AG04449 (cell line): ENCODE results near the gene TAF11L8.
"Not testable (repeated sequence)": the region's sequence is repeated elsewhere in the genome, so short reads cannot be mapped to it uniquely, and the experiment has no call there.

Experiments
- CTCF ChIA-PET: fragments of 350-600 bp; formaldehyde crosslinking; extraction: SDS; loops from one replicate; lab custom pipeline; 2021; ENCODE audit warnings: antibody characterized with exemption; lab: Yijun Ruan, JAX
- POLR2A ChIA-PET: fragments of 400-600, 350-600 bp; formaldehyde crosslinking; extraction: SDS; loops from one replicate; lab custom pipeline; 2020; ENCODE audit warnings: antibody characterized with exemption, inconsistent platforms; lab: Yijun Ruan, JAX
- DNase-seq: peaks from one replicate; pipeline ENCODE4 v3.0.0-alpha.2; 2010; ENCODE audit warnings: low read depth, low spot score
- H3K4me3 ChIP-seq: 2 replicates; pipeline ENCODE4 v1.5.1; 2011; ENCODE audit warnings: low read depth, mild to moderate bottlenecking, control low read depth, low read length
- TF ChIP-seq, protein P1 (sequence below): IDR thresholded peaks from one replicate; pipeline ENCODE4 v1.5.1; 2011; ENCODE audit warnings: mild to moderate bottlenecking, moderate library complexity, low read length, control low read depth, inconsistent platforms; ENCODE audit not compliant: insufficient read depth; ENCODE audit errors: missing control alignments

The TAF11L8 gene

DNA sequence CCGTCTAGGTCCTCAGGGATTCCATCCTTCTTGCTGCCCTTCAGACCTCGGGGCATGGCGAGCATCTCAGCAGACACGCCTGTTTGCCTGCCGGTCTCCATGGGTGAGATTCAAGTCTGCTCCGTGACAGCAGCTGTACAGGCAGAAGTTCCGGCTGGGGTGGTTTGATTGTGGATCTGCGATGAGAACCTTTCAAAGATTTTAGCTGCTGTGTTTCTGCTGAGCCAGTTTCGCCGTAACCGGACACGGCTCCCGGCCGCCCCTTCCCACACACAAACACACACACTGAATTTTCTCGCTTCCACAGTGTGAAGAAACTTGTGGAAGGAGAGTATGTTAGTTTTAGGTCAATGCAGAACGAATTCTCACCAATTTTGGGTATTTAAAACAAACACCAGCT, at the start of gene TAF11L8:
TSS of gene TAF11L8 (minus strand) at position 101 of the 400 bp plus-strand sequence.
- DNase-seq, POLR2A ChIA-PET, H3K4me3 ChIP-seq, CTCF ChIA-PET: not testable (repeated sequence)

DNA sequence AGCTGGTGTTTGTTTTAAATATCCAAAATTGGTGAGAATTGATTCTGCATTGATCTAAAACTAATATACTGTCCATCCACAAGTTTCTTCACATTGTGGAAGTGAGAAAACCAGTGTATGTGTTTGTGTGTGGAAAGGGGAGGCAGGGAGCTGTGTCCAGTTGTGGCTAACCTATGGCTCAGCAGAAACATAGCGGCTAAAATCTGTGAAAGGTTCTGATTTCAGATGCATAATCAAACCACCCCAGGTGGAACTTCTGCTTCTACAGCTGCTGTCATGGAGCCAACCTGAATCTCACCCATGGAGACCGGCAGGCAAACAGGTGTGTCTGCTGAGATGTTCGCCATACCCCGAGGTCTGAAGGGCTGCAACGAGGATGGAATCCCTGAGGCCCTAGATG, 43.4 kb upstream of the TAF11L8 start, which contains the start of gene TAF11L14:
TSS of gene TAF11L14 (plus strand) at position 301 of the 400 bp plus-strand sequence.
- TF ChIP-seq, protein P1, sequence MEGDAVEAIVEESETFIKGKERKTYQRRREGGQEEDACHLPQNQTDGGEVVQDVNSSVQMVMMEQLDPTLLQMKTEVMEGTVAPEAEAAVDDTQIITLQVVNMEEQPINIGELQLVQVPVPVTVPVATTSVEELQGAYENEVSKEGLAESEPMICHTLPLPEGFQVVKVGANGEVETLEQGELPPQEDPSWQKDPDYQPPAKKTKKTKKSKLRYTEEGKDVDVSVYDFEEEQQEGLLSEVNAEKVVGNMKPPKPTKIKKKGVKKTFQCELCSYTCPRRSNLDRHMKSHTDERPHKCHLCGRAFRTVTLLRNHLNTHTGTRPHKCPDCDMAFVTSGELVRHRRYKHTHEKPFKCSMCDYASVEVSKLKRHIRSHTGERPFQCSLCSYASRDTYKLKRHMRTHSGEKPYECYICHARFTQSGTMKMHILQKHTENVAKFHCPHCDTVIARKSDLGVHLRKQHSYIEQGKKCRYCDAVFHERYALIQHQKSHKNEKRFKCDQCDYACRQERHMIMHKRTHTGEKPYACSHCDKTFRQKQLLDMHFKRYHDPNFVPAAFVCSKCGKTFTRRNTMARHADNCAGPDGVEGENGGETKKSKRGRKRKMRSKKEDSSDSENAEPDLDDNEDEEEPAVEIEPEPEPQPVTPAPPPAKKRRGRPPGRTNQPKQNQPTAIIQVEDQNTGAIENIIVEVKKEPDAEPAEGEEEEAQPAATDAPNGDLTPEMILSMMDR, result no peak
- no peak within 1 kb of the TSS for H3K4me3 ChIP-seq
- no peak for DNase-seq
- CTCF ChIA-PET, result no interaction called here
- POLR2A ChIA-PET, result no interaction called here

DNA sequence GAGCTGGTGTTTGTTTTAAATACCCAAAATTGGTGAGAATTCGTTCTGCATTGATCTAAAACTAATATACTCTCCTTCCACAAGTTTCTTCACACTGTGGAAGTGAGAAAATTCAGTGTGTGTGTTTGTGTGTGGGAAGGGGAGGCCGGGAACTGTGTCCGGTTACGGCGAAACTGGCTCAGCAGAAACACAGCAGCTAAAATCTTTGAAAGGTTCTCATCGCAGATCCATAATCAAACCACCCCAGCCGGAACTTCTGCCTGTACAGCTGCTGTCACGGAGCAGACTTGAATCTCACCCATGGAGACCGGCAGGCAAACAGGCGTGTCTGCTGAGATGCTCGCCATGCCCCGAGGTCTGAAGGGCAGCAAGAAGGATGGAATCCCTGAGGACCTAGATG, 41.0 kb upstream of the TAF11L8 start, which contains the start of gene TAF11L13:
TSS of gene TAF11L13 (plus strand) at position 301 of the 400 bp plus-strand sequence.
- DNase-seq, POLR2A ChIA-PET, CTCF ChIA-PET: not testable (repeated sequence)

DNA sequence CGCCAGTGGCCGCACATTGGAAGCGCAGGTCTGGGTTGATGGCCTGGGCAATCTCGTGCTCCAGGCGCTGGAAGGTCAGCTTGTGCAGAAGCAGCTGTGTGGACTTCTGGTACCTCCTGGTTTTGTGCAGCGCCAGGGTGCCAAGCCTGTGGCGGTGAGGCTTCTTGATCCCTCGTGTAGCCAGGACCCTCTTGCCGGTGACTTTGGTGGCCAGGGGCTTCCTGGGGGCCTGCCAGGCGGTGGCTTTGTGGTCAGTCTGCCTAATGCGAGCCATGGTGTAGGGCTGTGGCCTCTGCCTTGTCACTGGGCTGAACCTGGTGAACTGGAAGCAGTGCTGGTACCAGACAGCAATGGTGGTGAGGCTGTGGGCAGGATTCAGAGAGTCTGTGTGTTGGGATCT, 34.9 kb upstream of the TAF11L8 start:
- no peak overlapping the region for H3K4me3 ChIP-seq
- POLR2A ChIA-PET, result no interaction called here
- TF ChIP-seq, protein P1, result no peak
- CTCF ChIA-PET, result no interaction called here
- no peak for DNase-seq

More for the DNA sequence above, 41.0 kb upstream of the TAF11L8 start, which contains the start of gene TAF11L13:
- H3K4me3 ChIP-seq, result not testable (repeated sequence)

DNA sequence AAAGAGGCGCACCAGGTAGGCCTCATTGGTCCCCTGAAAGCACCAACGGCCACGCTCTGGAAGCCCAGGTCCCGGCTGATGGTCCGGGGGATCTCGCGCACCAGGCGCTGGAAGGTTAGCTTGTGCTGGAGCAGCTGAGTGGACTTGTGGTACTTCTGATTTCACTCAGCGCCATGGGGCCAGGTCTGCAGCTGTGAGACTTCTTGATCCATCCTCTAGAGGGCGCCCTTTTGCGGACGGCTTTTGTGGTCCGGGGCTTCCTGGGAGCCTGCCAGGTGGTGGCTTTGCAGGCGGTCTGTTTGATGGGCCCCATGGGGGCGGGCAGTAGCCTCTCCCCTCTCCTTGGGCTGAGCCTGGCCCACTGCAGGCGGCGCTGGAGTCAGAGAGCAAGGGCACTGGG, 29.9 kb upstream of the TAF11L8 start:
- TF ChIP-seq, protein P1, result no peak
- no peak for DNase-seq
- POLR2A ChIA-PET, result no interaction called here
- CTCF ChIA-PET, result no interaction called here
- H3K4me3 ChIP-seq, result no peak overlapping the region

DNA sequence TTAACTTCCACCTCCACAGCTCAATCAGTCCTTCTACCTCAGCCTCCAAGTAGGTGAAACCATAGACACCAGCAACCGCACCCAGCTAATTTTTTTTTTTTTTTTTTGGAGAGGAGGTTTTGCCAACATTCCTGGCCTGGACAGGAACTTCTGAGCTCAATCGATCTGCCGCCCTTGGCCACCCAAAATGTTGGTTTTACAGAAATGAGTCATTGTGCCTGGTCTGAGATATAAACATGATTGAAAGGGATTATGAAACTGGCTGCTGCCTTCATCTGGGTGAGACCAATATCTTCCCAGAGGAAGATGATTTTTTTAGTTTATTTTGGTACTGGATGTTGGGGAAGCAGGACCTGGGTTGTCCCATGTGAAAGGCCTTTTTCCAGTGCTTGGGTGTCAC, 28.6 kb upstream of the TAF11L8 start:
- TF ChIP-seq, protein P1, result no peak
- DNase-seq, result no peak
- ChIA-PET POLR2A (no interaction called here), CTCF (no interaction called here)
- H3K4me3 ChIP-seq, result no peak overlapping the region

DNA sequence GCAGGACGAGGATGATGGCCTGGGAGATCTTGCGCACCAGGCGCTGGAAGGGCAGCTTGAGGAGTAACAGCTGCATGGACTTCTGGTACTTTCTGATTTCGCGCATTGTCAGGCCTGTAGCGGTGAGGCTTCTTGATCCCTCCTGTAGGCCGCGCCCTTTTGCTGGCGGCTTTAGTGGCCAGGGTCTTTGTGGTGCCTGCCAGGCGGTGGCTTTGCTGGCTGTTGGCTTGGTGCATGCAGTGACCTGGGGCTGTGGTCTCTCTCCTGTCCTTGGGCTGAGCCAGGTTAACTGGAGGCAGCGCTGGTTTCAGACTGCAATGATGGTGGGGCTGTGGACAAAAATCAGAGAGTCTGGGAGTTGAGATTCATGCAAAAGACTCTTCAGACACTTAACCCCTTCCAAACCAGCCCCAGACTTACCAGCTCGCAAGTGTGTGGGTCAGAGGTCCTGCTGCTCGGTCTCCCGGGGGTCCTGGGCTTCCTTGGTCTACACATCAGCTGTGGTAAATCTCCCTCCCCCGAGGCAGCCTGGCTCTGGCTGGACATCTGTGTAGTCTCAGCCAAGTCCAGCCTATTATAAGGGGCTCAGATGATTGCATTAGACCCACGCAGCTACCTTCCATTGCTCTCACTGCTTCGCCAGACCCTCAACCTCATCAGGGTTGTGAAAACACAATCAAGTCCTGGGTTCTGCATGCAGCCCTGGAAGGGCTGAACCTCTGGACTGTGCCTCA, 24.3 kb upstream of the TAF11L8 start:
- DNase-seq, result no peak
- ChIA-PET CTCF (no interaction called here), POLR2A (no interaction called here)
- no peak overlapping the region for H3K4me3 ChIP-seq
- TF ChIP-seq, protein P1, result no peak

DNA sequence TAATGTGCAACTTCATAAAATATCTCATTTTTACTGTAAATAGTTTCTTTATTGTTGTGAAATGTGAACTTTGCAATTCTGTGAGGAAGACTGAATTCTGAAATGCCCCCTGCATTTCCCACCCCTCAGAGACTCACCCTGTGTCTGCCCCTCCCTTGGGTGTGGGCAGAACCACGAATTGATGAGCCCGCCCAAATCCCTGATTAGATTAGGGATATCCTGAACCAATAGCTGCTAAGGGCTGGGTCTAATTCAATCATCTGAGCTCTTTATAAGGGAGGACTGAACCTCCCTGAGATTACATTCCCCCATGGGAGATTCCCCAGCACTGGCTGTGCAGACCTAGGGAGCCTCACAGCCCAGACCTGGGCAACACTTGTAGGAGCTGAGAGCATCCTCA, 19.3 kb upstream of the TAF11L8 start, which contains the start of gene TAF11L12:
TSS of gene TAF11L12 (plus strand) at position 301 of the 400 bp plus-strand sequence.
- DNase-seq, POLR2A ChIA-PET, CTCF ChIA-PET, H3K4me3 ChIP-seq: not testable (repeated sequence)

DNA sequence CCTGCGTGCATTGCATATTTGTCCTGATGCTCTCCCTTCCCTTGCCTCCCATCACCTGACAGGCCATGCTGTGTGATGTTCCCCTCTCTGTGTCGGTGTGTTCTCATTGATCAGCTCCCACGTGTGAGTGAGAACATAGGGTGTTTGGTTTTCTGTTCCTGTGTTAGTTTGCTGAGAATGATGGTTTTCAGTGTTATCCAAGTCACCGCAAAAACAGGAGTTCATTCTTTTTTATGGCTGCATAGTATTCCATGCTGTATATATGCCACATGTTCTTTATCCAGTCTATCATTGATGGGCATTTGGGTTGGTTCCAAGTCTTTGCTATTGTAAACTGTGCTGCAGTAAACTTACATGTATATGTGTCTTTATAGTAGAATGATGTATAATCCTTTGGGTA, 16.7 kb upstream of the TAF11L8 start:
- DNase-seq, POLR2A ChIA-PET, H3K4me3 ChIP-seq, CTCF ChIA-PET: not testable (repeated sequence)
